ENCODE results near the gene SOAT1.

DNA sequence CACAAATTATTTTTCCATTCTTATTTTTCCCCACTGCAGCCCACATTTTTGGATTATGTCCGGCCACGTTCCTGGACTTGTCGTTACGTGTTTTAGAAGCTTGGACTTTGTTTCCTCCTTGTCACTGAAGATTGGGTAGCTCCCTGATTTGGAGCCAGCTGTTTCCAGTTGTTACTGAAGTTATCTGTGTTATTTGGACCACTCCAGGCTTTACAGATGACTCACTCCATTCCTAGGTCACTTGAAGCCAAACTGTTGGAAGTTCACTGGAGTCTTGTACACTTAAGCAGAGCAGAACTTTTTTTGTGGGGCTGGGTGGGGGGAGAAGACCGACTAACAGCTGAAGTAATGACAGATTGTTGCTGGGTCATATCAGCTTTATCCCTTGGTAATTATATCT is 59.9 kb downstream of the SOAT1 start:
- TF ChIP-seq CTCF (IDR thresholded peaks at IDR 0.05): no peak
- TF ChIP-seq, protein P1, sequence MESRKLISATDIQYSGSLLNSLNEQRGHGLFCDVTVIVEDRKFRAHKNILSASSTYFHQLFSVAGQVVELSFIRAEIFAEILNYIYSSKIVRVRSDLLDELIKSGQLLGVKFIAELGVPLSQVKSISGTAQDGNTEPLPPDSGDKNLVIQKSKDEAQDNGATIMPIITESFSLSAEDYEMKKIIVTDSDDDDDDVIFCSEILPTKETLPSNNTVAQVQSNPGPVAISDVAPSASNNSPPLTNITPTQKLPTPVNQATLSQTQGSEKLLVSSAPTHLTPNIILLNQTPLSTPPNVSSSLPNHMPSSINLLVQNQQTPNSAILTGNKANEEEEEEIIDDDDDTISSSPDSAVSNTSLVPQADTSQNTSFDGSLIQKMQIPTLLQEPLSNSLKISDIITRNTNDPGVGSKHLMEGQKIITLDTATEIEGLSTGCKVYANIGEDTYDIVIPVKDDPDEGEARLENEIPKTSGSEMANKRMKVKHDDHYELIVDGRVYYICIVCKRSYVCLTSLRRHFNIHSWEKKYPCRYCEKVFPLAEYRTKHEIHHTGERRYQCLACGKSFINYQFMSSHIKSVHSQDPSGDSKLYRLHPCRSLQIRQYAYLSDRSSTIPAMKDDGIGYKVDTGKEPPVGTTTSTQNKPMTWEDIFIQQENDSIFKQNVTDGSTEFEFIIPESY (IDR thresholded peaks at IDR 0.05; ENCODE audit: borderline replicate concordance, low read depth): no peak
- TF ChIP-seq RAD21 (IDR thresholded peaks at IDR 0.05; ENCODE audit: low read length): no peak

Data from SK-N-SH (cell line).